ENCODE measurements around the gene EP400.

EP400 gene

GRCh38 chr12:132110677-132111076 lies 160.9 kb downstream of the EP400 start:
- FAIRE-seq (no peak), DNase-seq (ENCODE audit: insufficient read length, low spot score) (no peak)
- no peak for TF ChIP-seq CTCF (IDR thresholded peaks at IDR 0.05; ENCODE audit: insufficient read depth, missing control alignments)

GRCh38 chr12:132111654-132112304 lies 162.0 kb downstream of the EP400 start:
- no peak for DNase-seq (ENCODE audit: insufficient read length, low spot score)
- FAIRE-seq: no peak
- TF ChIP-seq CTCF (IDR thresholded peaks at IDR 0.05; ENCODE audit: insufficient read depth, missing control alignments): no peak

- no peak for FAIRE-seq
- no peak for TF ChIP-seq CTCF (IDR thresholded peaks at IDR 0.05; ENCODE audit: insufficient read depth, missing control alignments)
Measured at GRCh38 chr12:132114667-132115066, 164.9 kb downstream of the EP400 start.

GRCh38 chr12:132115500-132115899 lies 165.8 kb downstream of the EP400 start:
- TF ChIP-seq CTCF (IDR thresholded peaks at IDR 0.05; ENCODE audit: insufficient read depth, missing control alignments): no peak
- no peak for FAIRE-seq
- no peak for DNase-seq (ENCODE audit: insufficient read length, low spot score)

More at GRCh38 chr12:132114667-132115066, 164.9 kb downstream of the EP400 start:
- DNase-seq (ENCODE audit: insufficient read length, low spot score): no peak

GRCh38 chr12:132116709-132117557 lies 167.2 kb downstream of the EP400 start:
- DNase-seq (ENCODE audit: insufficient read length, low spot score) (no peak), FAIRE-seq (no peak)
- no peak for TF ChIP-seq CTCF (IDR thresholded peaks at IDR 0.05; ENCODE audit: insufficient read depth, missing control alignments)

- no peak for DNase-seq (ENCODE audit: insufficient read length, low spot score)
- no peak for TF ChIP-seq CTCF (IDR thresholded peaks at IDR 0.05; ENCODE audit: insufficient read depth, missing control alignments)
- no peak for FAIRE-seq
Measured at GRCh38 chr12:132117558-132117875, 167.8 kb downstream of the EP400 start.

GRCh38 chr12:132118876-132119275 lies 169.1 kb downstream of the EP400 start:
- no peak for TF ChIP-seq CTCF (IDR thresholded peaks at IDR 0.05; ENCODE audit: insufficient read depth, missing control alignments)
- FAIRE-seq (no peak), DNase-seq (ENCODE audit: insufficient read length, low spot score) (no peak)
